Measurements from ENCODE around the gene RELT. TPM values are rescaled to one million over a fixed set of nuclear protein-coding genes. Genes with fewer than 3 reads are reported as not detected.

Gene RELT
- total RNA-seq, 1 donor from 2014 or later, result 5.2 TPM

DNA sequence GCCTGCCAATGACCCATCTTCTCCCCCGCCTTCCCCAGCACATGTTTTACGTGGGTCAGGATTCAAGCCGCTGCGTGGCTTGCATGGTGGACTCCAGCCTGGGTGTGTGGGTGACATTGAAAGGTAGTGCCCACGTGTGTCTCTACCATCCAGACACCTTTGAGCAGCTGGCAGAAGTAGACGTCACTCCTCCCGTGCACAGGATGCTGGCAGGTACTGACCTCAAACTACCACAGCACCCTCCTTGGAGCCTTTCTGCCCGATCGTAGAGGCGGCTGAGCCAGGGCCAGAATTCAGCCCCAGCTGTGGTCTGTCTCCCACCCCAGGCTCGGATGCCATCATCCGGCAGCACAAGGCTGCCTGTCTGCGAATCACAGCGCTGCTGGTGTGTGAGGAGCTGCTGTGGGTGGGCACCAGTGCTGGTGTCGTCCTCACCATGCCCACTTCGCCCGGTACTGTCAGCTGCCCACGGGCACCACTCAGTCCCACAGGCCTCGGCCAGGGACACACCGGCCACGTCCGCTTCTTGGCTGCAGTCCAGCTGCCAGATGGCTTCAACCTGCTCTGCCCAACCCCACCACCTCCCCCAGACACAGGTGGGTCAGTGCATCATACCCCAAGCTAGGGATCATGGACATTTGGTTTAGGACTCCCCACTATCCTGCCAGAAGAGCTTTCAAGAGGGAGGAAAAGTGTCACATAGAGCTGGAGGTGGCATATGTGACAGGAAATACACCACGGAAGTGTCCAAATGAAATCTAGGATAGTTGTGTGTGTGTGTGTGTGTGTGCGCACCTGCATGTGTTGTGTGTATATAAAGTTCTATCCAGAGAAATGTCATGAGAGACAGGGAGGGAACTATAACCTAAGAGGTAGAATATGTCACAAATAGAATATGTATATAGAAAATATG is 10.6 kb upstream of the RELT start:
- H3K79me2 ChIP-seq (ENCODE audit: insufficient read depth, low read length), result no peaks in the 10 kb centered on the region
- H3K4me1 ChIP-seq (ENCODE audit: insufficient read depth, low read length), result no peaks in the 10 kb centered on the region
- H3K27me3 Mint-ChIP-seq (ENCODE audit: low read depth, unreplicated experiment), result no peaks in the 10 kb centered on the region
- no peak overlapping the region for H3K27ac Mint-ChIP-seq (ENCODE audit: unreplicated experiment)
- peaks cover 2% of the 10 kb centered on the region for H3K4me1 Mint-ChIP-seq (ENCODE audit: low read depth, unreplicated experiment)
- H3K36me3 ChIP-seq (ENCODE audit: insufficient read depth, low read length), result peaks cover 34% of the 10 kb centered on the region
- no peak overlapping the region for H3K4me2 ChIP-seq (ENCODE audit: low read length)
- TF ChIP-seq, protein P1, sequence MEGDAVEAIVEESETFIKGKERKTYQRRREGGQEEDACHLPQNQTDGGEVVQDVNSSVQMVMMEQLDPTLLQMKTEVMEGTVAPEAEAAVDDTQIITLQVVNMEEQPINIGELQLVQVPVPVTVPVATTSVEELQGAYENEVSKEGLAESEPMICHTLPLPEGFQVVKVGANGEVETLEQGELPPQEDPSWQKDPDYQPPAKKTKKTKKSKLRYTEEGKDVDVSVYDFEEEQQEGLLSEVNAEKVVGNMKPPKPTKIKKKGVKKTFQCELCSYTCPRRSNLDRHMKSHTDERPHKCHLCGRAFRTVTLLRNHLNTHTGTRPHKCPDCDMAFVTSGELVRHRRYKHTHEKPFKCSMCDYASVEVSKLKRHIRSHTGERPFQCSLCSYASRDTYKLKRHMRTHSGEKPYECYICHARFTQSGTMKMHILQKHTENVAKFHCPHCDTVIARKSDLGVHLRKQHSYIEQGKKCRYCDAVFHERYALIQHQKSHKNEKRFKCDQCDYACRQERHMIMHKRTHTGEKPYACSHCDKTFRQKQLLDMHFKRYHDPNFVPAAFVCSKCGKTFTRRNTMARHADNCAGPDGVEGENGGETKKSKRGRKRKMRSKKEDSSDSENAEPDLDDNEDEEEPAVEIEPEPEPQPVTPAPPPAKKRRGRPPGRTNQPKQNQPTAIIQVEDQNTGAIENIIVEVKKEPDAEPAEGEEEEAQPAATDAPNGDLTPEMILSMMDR (IDR thresholded peaks at IDR 0.05; ENCODE audit: insufficient read depth, low read depth, low read length), result no peak
- no peak for TF ChIP-seq EZH2 (IDR thresholded peaks at IDR 0.05; ENCODE audit: insufficient read depth, low read length)
- no peak overlapping the region for H3K27ac ChIP-seq (ENCODE audit: low read depth, low read length)
- no peaks in the 10 kb centered on the region for H3K9me3 Mint-ChIP-seq (ENCODE audit: unreplicated experiment)
- no peaks in the 10 kb centered on the region for H3K27me3 ChIP-seq (ENCODE audit: insufficient read depth, low read length)
- H4K20me1 ChIP-seq (ENCODE audit: insufficient read depth, low read length), result peaks cover 18% of the 10 kb centered on the region
- DNase-seq (ENCODE audit: low read depth), result no peak
- H2AFZ ChIP-seq (ENCODE audit: low read depth, low read length), result no peak overlapping the region
- H3K9me3 ChIP-seq (ENCODE audit: insufficient read depth, low read depth, low read length), result no peaks in the 10 kb centered on the region
- no peak overlapping the region for H3K9ac ChIP-seq (ENCODE audit: low read length)
- no peak for FAIRE-seq
- H3K36me3 Mint-ChIP-seq (ENCODE audit: low read depth, unreplicated experiment), result peaks cover 32% of the 10 kb centered on the region
- H3K4me3 ChIP-seq (ENCODE audit: insufficient read depth, low read depth, low read length), result no peak overlapping the region
- no peak overlapping the region for H3K4me3 Mint-ChIP-seq (ENCODE audit: unreplicated experiment)

DNA sequence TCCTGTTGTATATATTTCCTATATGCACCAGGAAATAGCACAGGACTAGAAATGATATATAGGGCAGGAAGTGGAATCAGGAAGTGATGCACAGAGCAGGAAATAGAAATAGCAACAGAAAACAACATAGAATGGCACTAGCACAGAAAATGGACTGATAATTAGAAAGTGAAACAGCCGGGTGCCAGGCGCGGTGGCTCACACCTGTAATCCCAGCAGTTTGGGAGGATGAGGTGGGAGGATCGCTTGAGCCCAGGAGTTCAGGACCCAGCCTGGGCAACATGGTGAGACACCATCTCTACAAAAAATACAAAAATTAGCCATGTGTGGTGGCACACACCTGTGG is 10.0 kb upstream of the RELT start:
- H3K27me3 Mint-ChIP-seq (ENCODE audit: low read depth, unreplicated experiment), result no peaks in the 10 kb centered on the region
- no peaks in the 10 kb centered on the region for H3K79me2 ChIP-seq (ENCODE audit: insufficient read depth, low read length)
- H3K9me3 Mint-ChIP-seq (ENCODE audit: unreplicated experiment), result no peaks in the 10 kb centered on the region
- no peak overlapping the region for H2AFZ ChIP-seq (ENCODE audit: low read depth, low read length)
- no peak for FAIRE-seq
- H3K9ac ChIP-seq (ENCODE audit: low read length), result no peak overlapping the region
- no peak for DNase-seq (ENCODE audit: low read depth)
- no peaks in the 10 kb centered on the region for H3K27me3 ChIP-seq (ENCODE audit: insufficient read depth, low read length)
- TF ChIP-seq, protein P1 (IDR thresholded peaks at IDR 0.05; ENCODE audit: insufficient read depth, low read depth, low read length), result no peak
- no peak for TF ChIP-seq EZH2 (IDR thresholded peaks at IDR 0.05; ENCODE audit: insufficient read depth, low read length)
- H3K4me3 Mint-ChIP-seq (ENCODE audit: unreplicated experiment), result no peak overlapping the region
- no peak overlapping the region for H3K27ac ChIP-seq (ENCODE audit: low read depth, low read length)
- H4K20me1 ChIP-seq (ENCODE audit: insufficient read depth, low read length), result peaks cover 12% of the 10 kb centered on the region
- H3K36me3 ChIP-seq (ENCODE audit: insufficient read depth, low read length), result peaks cover 28% of the 10 kb centered on the region
- no peak overlapping the region for H3K27ac Mint-ChIP-seq (ENCODE audit: unreplicated experiment)
- no peak overlapping the region for H3K4me3 ChIP-seq (ENCODE audit: insufficient read depth, low read depth, low read length)
- H3K9me3 ChIP-seq (ENCODE audit: insufficient read depth, low read depth, low read length), result no peaks in the 10 kb centered on the region
- H3K4me1 ChIP-seq (ENCODE audit: insufficient read depth, low read length), result no peaks in the 10 kb centered on the region
- H3K36me3 Mint-ChIP-seq (ENCODE audit: low read depth, unreplicated experiment), result peaks cover 30% of the 10 kb centered on the region
- peaks cover 2% of the 10 kb centered on the region for H3K4me1 Mint-ChIP-seq (ENCODE audit: low read depth, unreplicated experiment)
- no peak overlapping the region for H3K4me2 ChIP-seq (ENCODE audit: low read length)

DNA sequence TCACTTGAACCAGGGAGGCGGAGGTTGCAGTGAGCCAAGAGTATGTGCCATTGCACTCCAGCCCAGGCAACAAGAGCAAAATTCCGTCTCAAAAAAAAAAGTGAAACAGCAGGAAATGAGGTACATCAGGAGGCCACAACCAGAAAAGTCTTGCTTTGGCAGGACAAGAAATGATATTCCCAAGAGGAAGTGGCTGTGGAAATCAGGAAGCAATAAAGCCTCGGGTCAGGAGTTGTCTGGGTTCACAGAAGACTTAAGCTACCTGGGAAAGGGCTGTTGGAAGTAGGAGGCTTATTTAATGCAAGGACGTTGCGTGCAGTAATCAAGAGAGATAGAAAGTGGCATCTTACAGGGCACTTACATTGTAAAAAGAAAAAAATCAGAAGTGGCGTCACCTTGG is 9.2 kb upstream of the RELT start:
- no peaks in the 10 kb centered on the region for H3K4me1 ChIP-seq (ENCODE audit: insufficient read depth, low read length)
- no peak overlapping the region for H3K27ac Mint-ChIP-seq (ENCODE audit: unreplicated experiment)

More for the DNA sequence above, 9.2 kb upstream of the RELT start:
- Histone ChIP-seq H3K4me3 (ENCODE audit: insufficient read depth, low read depth, low read length) (no peak overlapping the region), H3K9me3 (ENCODE audit: insufficient read depth, low read depth, low read length) (no peaks in the 10 kb centered on the region), H3K79me2 (ENCODE audit: insufficient read depth, low read length) (no peaks in the 10 kb centered on the region), H3K27me3 (ENCODE audit: insufficient read depth, low read length) (no peaks in the 10 kb centered on the region), H2AFZ (ENCODE audit: low read depth, low read length) (no peak overlapping the region), H3K9ac (ENCODE audit: low read length) (no peak overlapping the region), H3K27ac (ENCODE audit: low read depth, low read length) (no peak overlapping the region), H4K20me1 (ENCODE audit: insufficient read depth, low read length) (peaks cover 7% of the 10 kb centered on the region), H3K36me3 (ENCODE audit: insufficient read depth, low read length) (peaks cover 25% of the 10 kb centered on the region), H3K4me2 (ENCODE audit: low read length) (no peak overlapping the region)
- Mint-ChIP-seq H3K36me3 (ENCODE audit: low read depth, unreplicated experiment) (peaks cover 30% of the 10 kb centered on the region), H3K27me3 (ENCODE audit: low read depth, unreplicated experiment) (no peaks in the 10 kb centered on the region), H3K9me3 (ENCODE audit: unreplicated experiment) (no peaks in the 10 kb centered on the region), H3K4me1 (ENCODE audit: low read depth, unreplicated experiment) (peaks cover 2% of the 10 kb centered on the region), H3K4me3 (ENCODE audit: unreplicated experiment) (no peak overlapping the region)
- TF ChIP-seq, protein P1 (IDR thresholded peaks at IDR 0.05; ENCODE audit: insufficient read depth, low read depth, low read length), result no peak
- no peak for TF ChIP-seq EZH2 (IDR thresholded peaks at IDR 0.05; ENCODE audit: insufficient read depth, low read length)
- no peak for FAIRE-seq
- DNase-seq (ENCODE audit: low read depth), result no peak

All from astrocyte (in vitro differentiated cells and primary cell).